ENCODE measurements around the gene CD8B. TPM values are rescaled to one million over a fixed set of nuclear protein-coding genes. Genes with fewer than 3 reads are reported as not detected.
"Not testable (repeated sequence)": the region's sequence is repeated elsewhere in the genome, so short reads cannot be mapped to it uniquely, and the experiment has no call there.

The CD8B gene
- total and polyA plus RNA-seq, 2 donors (not counting 3 experiments of a cell fraction or from before 2014, with no cell fraction given) = not detected

DNA sequence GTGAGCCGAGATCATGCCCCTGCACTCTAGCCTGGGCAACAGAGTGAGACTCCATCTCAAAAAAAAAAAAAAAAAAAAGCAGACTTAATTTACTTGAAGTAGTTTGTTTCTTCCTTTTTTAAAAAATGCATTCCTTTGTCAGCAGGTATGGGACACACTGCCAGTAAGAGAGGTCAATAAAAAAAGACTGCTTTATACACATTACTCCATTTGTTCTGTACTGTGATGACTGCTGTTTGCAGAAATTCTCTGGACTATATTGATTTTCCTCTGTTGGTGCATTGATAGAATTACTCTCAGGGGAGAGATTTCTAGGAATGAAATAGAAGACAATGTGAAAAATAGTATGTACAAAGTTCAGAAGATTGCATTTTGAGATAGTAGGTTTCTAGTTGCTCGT lies 21.2 kb upstream of the CD8B start:
- H3K4me2 ChIP-seq (ENCODE audit: insufficient read depth, low read length); H3K79me2 ChIP-seq (ENCODE audit: control insufficient read depth, insufficient read depth, low read length); DNase-seq (ENCODE audit: low read depth, low spot score); H3K9me3 ChIP-seq (replicated peaks; ENCODE audit: control insufficient read depth, insufficient read depth, low read length); intact Hi-C loops (cut with micrococcal nuclease); BruUV-seq (replicated peaks); CTCF ChIA-PET; H3K27ac ChIP-seq (ENCODE audit: insufficient read depth, low read depth, low read length); FAIRE-seq; H2AFZ ChIP-seq (ENCODE audit: low read depth, low read length); H4K20me1 ChIP-seq (replicated peaks; ENCODE audit: control insufficient read depth, extremely low read depth, insufficient read depth, low read length); POLR2A ChIA-PET; H3K36me3 ChIP-seq (ENCODE audit: control insufficient read depth in 2 of 2, extremely low read depth in 1 of 2, insufficient read depth in 2 of 2, low read length in 2 of 2); H3K9ac ChIP-seq (replicated peaks; ENCODE audit: extremely low read depth, insufficient read depth, low read length); H3K27me3 ChIP-seq (ENCODE audit: control insufficient read depth in 2 of 2, insufficient read depth in 2 of 2, low read length in 2 of 2); dilution Hi-C loops (cut with MboI; ENCODE audit: extremely low pct_ligation_motif_present, low sequenced_read_pairs); H3K9me1 ChIP-seq (replicated peaks; ENCODE audit: control insufficient read depth, extremely low read depth, insufficient read depth, low read length); H3K4me3 ChIP-seq (replicated peaks in 1 of 3; ENCODE audit: insufficient read depth in 1 of 3, low read depth in 1 of 3, low read length in 3 of 3); H3K4me1 ChIP-seq (ENCODE audit: control insufficient read depth, extremely low read depth, insufficient read depth, low read length): not testable (repeated sequence)

DNA sequence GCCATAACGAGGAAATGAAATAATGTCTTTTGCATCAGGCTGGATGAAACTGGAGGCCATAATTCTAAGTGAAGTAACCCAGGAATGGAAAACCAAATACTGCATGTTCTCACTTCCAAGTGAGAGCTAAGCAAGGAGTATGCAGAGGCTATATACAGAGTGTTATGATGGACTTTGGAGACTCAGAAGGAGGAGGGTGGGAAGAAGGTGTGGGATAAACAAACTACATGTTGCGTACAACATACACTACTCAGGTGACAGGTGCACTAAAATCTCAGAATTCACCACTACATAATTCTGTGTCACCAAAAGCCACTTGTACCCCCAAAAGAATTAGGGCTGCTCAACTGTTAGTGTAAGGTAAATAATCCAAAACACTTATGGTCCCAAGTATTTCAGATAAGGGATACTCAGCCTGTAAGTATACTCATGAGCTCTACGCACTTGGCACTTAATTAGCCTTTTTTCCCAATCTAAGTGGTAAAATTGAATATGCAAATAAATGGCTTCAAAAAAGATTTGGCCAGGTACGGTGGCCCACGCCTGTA lies 20.5 kb upstream of the CD8B start:
- POLR2A ChIA-PET; H4K20me1 ChIP-seq (replicated peaks; ENCODE audit: control insufficient read depth, extremely low read depth, insufficient read depth, low read length); H3K27ac ChIP-seq (ENCODE audit: insufficient read depth, low read depth, low read length); CTCF ChIA-PET; H3K9ac ChIP-seq (replicated peaks; ENCODE audit: extremely low read depth, insufficient read depth, low read length); H3K4me2 ChIP-seq (ENCODE audit: insufficient read depth, low read length); FAIRE-seq; H3K27me3 ChIP-seq (ENCODE audit: control insufficient read depth in 2 of 2, insufficient read depth in 2 of 2, low read length in 2 of 2); intact Hi-C loops (cut with micrococcal nuclease); H3K4me3 ChIP-seq (replicated peaks in 1 of 3; ENCODE audit: insufficient read depth in 1 of 3, low read depth in 1 of 3, low read length in 3 of 3); H3K9me1 ChIP-seq (replicated peaks; ENCODE audit: control insufficient read depth, extremely low read depth, insufficient read depth, low read length); BruUV-seq (replicated peaks); H3K9me3 ChIP-seq (replicated peaks; ENCODE audit: control insufficient read depth, insufficient read depth, low read length); DNase-seq (ENCODE audit: low read depth, low spot score); dilution Hi-C loops (cut with MboI; ENCODE audit: extremely low pct_ligation_motif_present, low sequenced_read_pairs); H3K4me1 ChIP-seq (ENCODE audit: control insufficient read depth, extremely low read depth, insufficient read depth, low read length); H2AFZ ChIP-seq (ENCODE audit: low read depth, low read length); H3K79me2 ChIP-seq (ENCODE audit: control insufficient read depth, insufficient read depth, low read length); H3K36me3 ChIP-seq (ENCODE audit: control insufficient read depth in 2 of 2, extremely low read depth in 1 of 2, insufficient read depth in 2 of 2, low read length in 2 of 2): not testable (repeated sequence)

DNA sequence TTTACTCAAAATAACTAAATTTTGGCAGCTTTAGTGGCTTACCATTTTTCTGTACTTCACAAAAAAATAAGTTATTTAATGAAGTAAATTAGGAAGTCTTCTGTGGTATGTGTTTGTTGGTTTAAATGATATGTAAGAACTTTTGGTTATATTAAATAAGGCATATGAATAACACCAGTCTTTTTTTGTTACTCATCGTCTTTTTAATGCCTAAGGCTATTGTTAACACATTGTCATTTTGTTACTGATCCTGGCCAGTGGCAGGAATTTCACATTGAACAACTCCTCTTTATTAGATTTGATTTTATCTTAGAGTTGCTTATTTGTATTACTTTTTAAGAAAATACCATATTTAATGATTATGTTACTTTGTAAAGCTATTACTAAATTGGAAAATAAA lies 17.3 kb upstream of the CD8B start:
- H3K9me1 ChIP-seq (replicated peaks; ENCODE audit: control insufficient read depth, extremely low read depth, insufficient read depth, low read length); CTCF ChIA-PET; FAIRE-seq; dilution Hi-C loops (cut with MboI; ENCODE audit: extremely low pct_ligation_motif_present, low sequenced_read_pairs); H3K27ac ChIP-seq (ENCODE audit: insufficient read depth, low read depth, low read length); H3K27me3 ChIP-seq (ENCODE audit: control insufficient read depth in 2 of 2, insufficient read depth in 2 of 2, low read length in 2 of 2); H2AFZ ChIP-seq (ENCODE audit: low read depth, low read length); intact Hi-C loops (cut with micrococcal nuclease); H3K9me3 ChIP-seq (replicated peaks; ENCODE audit: control insufficient read depth, insufficient read depth, low read length); BruUV-seq (replicated peaks); DNase-seq (ENCODE audit: low read depth, low spot score); H3K4me3 ChIP-seq (replicated peaks in 1 of 3; ENCODE audit: insufficient read depth in 1 of 3, low read depth in 1 of 3, low read length in 3 of 3); POLR2A ChIA-PET; H3K4me2 ChIP-seq (ENCODE audit: insufficient read depth, low read length); H3K4me1 ChIP-seq (ENCODE audit: control insufficient read depth, extremely low read depth, insufficient read depth, low read length); H4K20me1 ChIP-seq (replicated peaks; ENCODE audit: control insufficient read depth, extremely low read depth, insufficient read depth, low read length); H3K9ac ChIP-seq (replicated peaks; ENCODE audit: extremely low read depth, insufficient read depth, low read length); H3K36me3 ChIP-seq (ENCODE audit: control insufficient read depth in 2 of 2, extremely low read depth in 1 of 2, insufficient read depth in 2 of 2, low read length in 2 of 2); H3K79me2 ChIP-seq (ENCODE audit: control insufficient read depth, insufficient read depth, low read length): not testable (repeated sequence)

- H3K27me3 ChIP-seq (ENCODE audit: control insufficient read depth in 2 of 2, insufficient read depth in 2 of 2, low read length in 2 of 2); CTCF ChIA-PET; H4K20me1 ChIP-seq (replicated peaks; ENCODE audit: control insufficient read depth, extremely low read depth, insufficient read depth, low read length); H3K9me1 ChIP-seq (replicated peaks; ENCODE audit: control insufficient read depth, extremely low read depth, insufficient read depth, low read length); H2AFZ ChIP-seq (ENCODE audit: low read depth, low read length); H3K79me2 ChIP-seq (ENCODE audit: control insufficient read depth, insufficient read depth, low read length); FAIRE-seq; H3K27ac ChIP-seq (ENCODE audit: insufficient read depth, low read depth, low read length); H3K4me3 ChIP-seq (replicated peaks in 1 of 3; ENCODE audit: insufficient read depth in 1 of 3, low read depth in 1 of 3, low read length in 3 of 3); H3K4me1 ChIP-seq (ENCODE audit: control insufficient read depth, extremely low read depth, insufficient read depth, low read length); intact Hi-C loops (cut with micrococcal nuclease); dilution Hi-C loops (cut with MboI; ENCODE audit: extremely low pct_ligation_motif_present, low sequenced_read_pairs); H3K9me3 ChIP-seq (replicated peaks; ENCODE audit: control insufficient read depth, insufficient read depth, low read length); DNase-seq (ENCODE audit: low read depth, low spot score); POLR2A ChIA-PET; BruUV-seq (replicated peaks); H3K36me3 ChIP-seq (ENCODE audit: control insufficient read depth in 2 of 2, extremely low read depth in 1 of 2, insufficient read depth in 2 of 2, low read length in 2 of 2); H3K4me2 ChIP-seq (ENCODE audit: insufficient read depth, low read length); H3K9ac ChIP-seq (replicated peaks; ENCODE audit: extremely low read depth, insufficient read depth, low read length): not testable (repeated sequence)
Measured at GRCh38 chr2:86870941-86871340, 9.3 kb upstream of the CD8B start.
